ENCODE results near the gene PSD4. TPM values are rescaled to one million over a fixed set of nuclear protein-coding genes. Genes with fewer than 3 reads are reported as not detected.

The PSD4 gene
- total and polyA plus RNA-seq, 10 of the 15 experiments (the other 5 are each of a cell fraction or from before 2014, with no cell fraction given): 0.68 to 114 (median 35.1) TPM

GRCh38 chr2:113203901-113204519 lies 30.2 kb downstream of the PSD4 start (continued):
- TF ChIP-seq ZNF207 (IDR thresholded peaks at IDR 0.05; ENCODE audit: borderline replicate concordance) (no peak), ZBTB33 (IDR thresholded peaks at IDR 0.05) (no peak), CBX3 (IDR thresholded peaks at IDR 0.05; ENCODE audit: borderline replicate concordance, low read depth) (no peak), EGR1 (IDR thresholded peaks at IDR 0.05; ENCODE audit: borderline replicate concordance in 1 of 2, low read depth in 2 of 2, low read length in 2 of 2) (no peak), PAX5 (IDR thresholded peaks at IDR 0.05; ENCODE audit: borderline replicate concordance, low read depth, low read length) (no peak), MTA2 (IDR thresholded peaks at IDR 0.05; ENCODE audit: low read depth) (no peak), SREBF2 (IDR thresholded peaks at IDR 0.05; ENCODE audit: low read length) (no peak), JUNB (IDR thresholded peaks at IDR 0.05) (no peak), PML (IDR thresholded peaks at IDR 0.05; ENCODE audit: low read length) (0 out of 2 replicates have a peak, but pooled peaks have one; percentile 28), ZNF622 (IDR thresholded peaks at IDR 0.05) (no peak), BRCA1 (IDR thresholded peaks at IDR 0.05; ENCODE audit: low read depth, low read length) (no peak), ZZZ3 (IDR thresholded peaks at IDR 0.05; ENCODE audit: control insufficient read depth, insufficient read length, low read depth) (no peak), MYC (IDR thresholded peaks at IDR 0.05; ENCODE audit: insufficient read depth, insufficient read length, insufficient replicate concordance, low read length, severe bottlenecking) (no peak), HDAC2 (IDR thresholded peaks at IDR 0.05) (no peak), ETV6 (conservative IDR thresholded peaks at IDR 0.05 in 1 of 2, IDR thresholded peaks at IDR 0.05 in 1 of 2; ENCODE audit: borderline replicate concordance in 1 of 2, low read depth in 1 of 2) (no peak), POLR2A (IDR thresholded peaks at IDR 0.05; ENCODE audit: low read depth, low read length) (peak; percentile 58), EZH2 (IDR thresholded peaks at IDR 0.05; ENCODE audit: borderline replicate concordance, control insufficient read depth, low read depth, low read length) (no peak), RAD51 (IDR thresholded peaks at IDR 0.05) (no peak), SUPT20H (IDR thresholded peaks at IDR 0.05; ENCODE audit: borderline replicate concordance, control insufficient read depth, low read depth, low read length) (no peak)
- TF ChIP-seq, protein P1, sequence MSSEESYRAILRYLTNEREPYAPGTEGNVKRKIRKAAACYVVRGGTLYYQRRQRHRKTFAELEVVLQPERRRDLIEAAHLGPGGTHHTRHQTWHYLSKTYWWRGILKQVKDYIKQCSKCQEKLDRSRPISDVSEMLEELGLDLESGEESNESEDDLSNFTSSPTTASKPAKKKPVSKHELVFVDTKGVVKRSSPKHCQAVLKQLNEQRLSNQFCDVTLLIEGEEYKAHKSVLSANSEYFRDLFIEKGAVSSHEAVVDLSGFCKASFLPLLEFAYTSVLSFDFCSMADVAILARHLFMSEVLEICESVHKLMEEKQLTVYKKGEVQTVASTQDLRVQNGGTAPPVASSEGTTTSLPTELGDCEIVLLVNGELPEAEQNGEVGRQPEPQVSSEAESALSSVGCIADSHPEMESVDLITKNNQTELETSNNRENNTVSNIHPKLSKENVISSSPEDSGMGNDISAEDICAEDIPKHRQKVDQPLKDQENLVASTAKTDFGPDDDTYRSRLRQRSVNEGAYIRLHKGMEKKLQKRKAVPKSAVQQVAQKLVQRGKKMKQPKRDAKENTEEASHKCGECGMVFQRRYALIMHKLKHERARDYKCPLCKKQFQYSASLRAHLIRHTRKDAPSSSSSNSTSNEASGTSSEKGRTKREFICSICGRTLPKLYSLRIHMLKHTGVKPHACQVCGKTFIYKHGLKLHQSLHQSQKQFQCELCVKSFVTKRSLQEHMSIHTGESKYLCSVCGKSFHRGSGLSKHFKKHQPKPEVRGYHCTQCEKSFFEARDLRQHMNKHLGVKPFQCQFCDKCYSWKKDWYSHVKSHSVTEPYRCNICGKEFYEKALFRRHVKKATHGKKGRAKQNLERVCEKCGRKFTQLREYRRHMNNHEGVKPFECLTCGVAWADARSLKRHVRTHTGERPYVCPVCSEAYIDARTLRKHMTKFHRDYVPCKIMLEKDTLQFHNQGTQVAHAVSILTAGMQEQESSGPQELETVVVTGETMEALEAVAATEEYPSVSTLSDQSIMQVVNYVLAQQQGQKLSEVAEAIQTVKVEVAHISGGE (CRISPR knock-in tag; IDR thresholded peaks at IDR 0.05): no peak
- TF ChIP-seq, protein P2, sequence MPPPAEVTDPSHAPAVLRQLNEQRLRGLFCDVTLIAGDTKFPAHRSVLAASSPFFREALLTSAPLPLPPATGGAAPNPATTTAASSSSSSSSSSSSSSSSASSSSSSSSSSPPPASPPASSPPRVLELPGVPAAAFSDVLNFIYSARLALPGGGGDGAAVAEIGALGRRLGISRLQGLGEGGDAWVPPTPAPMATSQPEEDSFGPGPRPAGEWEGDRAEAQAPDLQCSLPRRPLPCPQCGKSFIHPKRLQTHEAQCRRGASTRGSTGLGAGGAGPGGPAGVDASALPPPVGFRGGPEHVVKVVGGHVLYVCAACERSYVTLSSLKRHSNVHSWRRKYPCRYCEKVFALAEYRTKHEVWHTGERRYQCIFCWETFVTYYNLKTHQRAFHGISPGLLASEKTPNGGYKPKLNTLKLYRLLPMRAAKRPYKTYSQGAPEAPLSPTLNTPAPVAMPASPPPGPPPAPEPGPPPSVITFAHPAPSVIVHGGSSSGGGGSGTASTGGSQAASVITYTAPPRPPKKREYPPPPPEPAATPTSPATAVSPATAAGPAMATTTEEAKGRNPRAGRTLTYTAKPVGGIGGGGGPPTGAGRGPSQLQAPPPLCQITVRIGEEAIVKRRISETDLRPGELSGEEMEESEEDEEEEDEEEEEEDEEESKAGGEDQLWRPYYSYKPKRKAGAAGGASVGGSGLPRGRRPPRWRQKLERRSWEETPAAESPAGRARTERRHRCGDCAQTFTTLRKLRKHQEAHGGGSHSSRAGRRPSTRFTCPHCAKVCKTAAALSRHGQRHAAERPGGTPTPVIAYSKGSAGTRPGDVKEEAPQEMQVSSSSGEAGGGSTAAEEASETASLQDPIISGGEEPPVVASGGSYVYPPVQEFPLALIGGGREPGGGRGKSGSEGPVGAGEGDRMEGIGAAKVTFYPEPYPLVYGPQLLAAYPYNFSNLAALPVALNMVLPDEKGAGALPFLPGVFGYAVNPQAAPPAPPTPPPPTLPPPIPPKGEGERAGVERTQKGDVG (CRISPR knock-in tag; IDR thresholded peaks at IDR 0.05): no peak
- TF ChIP-seq, protein P3, sequence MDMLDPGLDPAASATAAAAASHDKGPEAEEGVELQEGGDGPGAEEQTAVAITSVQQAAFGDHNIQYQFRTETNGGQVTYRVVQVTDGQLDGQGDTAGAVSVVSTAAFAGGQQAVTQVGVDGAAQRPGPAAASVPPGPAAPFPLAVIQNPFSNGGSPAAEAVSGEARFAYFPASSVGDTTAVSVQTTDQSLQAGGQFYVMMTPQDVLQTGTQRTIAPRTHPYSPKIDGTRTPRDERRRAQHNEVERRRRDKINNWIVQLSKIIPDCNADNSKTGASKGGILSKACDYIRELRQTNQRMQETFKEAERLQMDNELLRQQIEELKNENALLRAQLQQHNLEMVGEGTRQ (IDR thresholded peaks at IDR 0.05; ENCODE audit: borderline replicate concordance, low read depth, low read length): no peak; the same call in 1 of the 2 replicates

Data from GM12878 (cell line).